Mucosa of descending colon (tissue), 3 donors: Measurements from ENCODE around the gene SDE2. TPM values are rescaled to one million over a fixed set of nuclear protein-coding genes. Genes with fewer than 3 reads are reported as not detected.

Experiments used
- ATAC-seq: fragments of 200-7000 bp; cut with Tn5 transposase; one replicate; pipeline ENCODE4 v1.9.1; 2020; ENCODE audit warnings: mild to moderate bottlenecking, moderate library complexity
- DNase-seq, 3 donors: peaks; one replicate each; pipeline ENCODE4 v3.0.0-alpha.2; 2020
- H3K36me3 ChIP-seq: fragments of 200-600 bp; one replicate; pipeline ENCODE4 v1.8.0; 2021; ENCODE audit warnings: low read depth, mild to moderate bottlenecking
- H3K4me1 ChIP-seq: fragments of 200-600 bp; one replicate; pipeline ENCODE4 v1.8.0; 2021; ENCODE audit warnings: low read depth, mild to moderate bottlenecking
- H3K4me3 ChIP-seq: fragments of 200-600 bp; one replicate; pipeline ENCODE4 v1.8.0; 2021; ENCODE audit warnings: mild to moderate bottlenecking
- H3K9me3 ChIP-seq: fragments of 200-600 bp; one replicate; pipeline ENCODE4 v1.8.0; 2021; ENCODE audit warnings: mild to moderate bottlenecking
- intact Hi-C, 2 donors: fragments of 100-400 bp; cut with DNase I in 1 of 2; cut with micrococcal nuclease in 1 of 2; formaldehyde crosslinking; loops; one replicate each; pipeline versions ENCODE4 v1.11.0 to v1.11.1; 2022; cut with DNase I, micrococcal nuclease
- total RNA-seq, 3 donors: library from RNA; stranded (reverse); fragmentation: NEBNext Ultra II Directional in 2 of 3; extraction: Animal tissue kit (Norgen Biotek cat#: 25700) in 2 of 3; gene quantifications; one replicate each; pipeline versions ENCODE4 v1.2.1 to v1.2.4, GENCODE V29; 2021 to 2023
- TF ChIP-seq, protein P1 (sequence below): fragments of 200-600 bp; IDR thresholded peaks from one replicate; pipeline ENCODE4 v1.8.0; 2022; ENCODE audit warnings: antibody characterized with exemption, mild to moderate bottlenecking
- donor health status: DM: no; HTN: no; CAD: no; lungs with moderate emphysema.
- donor health status: DM: no; HTN: no; CAD: no.
- donor health status: DM: no; HTN: yes; CAD: no.

Gene SDE2
- total RNA-seq, 3 donors from 2014 or later = 14.1 to 21.0 (median 15.0) TPM

DNA sequence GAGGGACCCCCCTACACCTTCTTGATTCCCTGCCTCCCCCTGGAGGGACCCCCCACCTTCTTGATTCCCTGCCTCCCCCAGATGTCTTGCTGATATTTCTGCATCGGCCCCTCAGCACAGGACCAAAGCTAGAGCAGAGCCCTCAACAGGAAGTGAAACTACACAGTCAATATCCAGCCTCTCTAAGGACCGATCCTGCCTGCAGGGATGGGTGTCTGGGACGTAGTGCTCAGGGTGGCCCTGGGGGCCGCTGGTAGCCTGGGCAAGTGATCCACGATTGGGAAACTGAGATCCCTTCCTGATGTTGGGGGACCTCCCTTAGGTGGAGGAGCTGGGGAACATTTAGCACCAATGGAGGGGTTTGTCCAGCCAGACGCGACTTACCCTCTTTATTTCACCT, 54.2 kb downstream of the SDE2 start:
- no peak overlapping the region for H3K4me3 ChIP-seq
- TF ChIP-seq, protein P1, sequence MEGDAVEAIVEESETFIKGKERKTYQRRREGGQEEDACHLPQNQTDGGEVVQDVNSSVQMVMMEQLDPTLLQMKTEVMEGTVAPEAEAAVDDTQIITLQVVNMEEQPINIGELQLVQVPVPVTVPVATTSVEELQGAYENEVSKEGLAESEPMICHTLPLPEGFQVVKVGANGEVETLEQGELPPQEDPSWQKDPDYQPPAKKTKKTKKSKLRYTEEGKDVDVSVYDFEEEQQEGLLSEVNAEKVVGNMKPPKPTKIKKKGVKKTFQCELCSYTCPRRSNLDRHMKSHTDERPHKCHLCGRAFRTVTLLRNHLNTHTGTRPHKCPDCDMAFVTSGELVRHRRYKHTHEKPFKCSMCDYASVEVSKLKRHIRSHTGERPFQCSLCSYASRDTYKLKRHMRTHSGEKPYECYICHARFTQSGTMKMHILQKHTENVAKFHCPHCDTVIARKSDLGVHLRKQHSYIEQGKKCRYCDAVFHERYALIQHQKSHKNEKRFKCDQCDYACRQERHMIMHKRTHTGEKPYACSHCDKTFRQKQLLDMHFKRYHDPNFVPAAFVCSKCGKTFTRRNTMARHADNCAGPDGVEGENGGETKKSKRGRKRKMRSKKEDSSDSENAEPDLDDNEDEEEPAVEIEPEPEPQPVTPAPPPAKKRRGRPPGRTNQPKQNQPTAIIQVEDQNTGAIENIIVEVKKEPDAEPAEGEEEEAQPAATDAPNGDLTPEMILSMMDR = no peak
- intact Hi-C loops = no loop called here
- DNase-seq = no peak
- ATAC-seq = peak; percentile 36
- H3K36me3 ChIP-seq = no peaks in the 10 kb centered on the region
- H3K9me3 ChIP-seq = no peaks in the 10 kb centered on the region
- no peaks in the 10 kb centered on the region for H3K4me1 ChIP-seq

DNA sequence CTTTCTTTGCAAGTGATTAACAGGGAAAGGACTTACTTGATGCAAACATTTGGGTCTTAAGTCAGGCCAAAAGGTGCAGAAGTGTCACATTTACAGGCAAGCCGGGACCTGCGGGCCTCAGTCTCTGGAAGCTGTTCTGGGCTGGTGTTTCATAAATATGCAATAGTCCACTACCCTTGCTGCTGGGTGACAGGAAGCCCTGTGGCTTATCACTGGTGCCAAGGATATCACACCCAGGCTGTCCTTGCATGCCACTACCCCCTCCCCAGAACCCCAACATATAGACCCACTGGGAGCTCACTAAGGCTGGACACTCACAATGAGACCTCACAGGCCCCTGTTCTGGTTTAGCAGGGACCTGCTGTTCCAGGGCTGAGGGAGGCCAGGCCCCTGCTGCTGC, 54.8 kb downstream of the SDE2 start:
- Histone ChIP-seq H3K4me1 (no peaks in the 10 kb centered on the region), H3K36me3 (no peaks in the 10 kb centered on the region), H3K4me3 (no peak overlapping the region), H3K9me3 (no peaks in the 10 kb centered on the region)
- DNase-seq (no peak), ATAC-seq (no peak)
- TF ChIP-seq, protein P1 = no peak
- intact Hi-C loops = no loop called here

DNA sequence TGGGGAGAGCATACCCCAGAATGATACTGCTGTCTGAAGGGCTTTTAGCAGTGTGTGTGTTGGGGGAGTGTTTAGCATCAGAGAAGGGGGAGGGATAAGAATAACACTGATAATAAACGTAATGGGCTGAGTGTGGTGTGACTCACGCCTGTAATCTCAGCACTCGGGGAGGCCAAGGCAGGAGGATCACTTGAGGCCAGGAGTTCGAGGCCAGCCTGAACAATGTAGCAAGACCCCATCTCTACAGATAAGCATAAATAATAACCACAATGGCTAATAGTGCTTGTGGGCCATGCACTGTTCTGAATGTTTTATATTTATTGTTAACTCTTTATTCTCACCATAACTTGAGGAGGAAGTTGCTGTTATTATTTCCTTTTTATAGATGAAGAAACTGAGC, 55.6 kb downstream of the SDE2 start:
- no peaks in the 10 kb centered on the region for H3K36me3 ChIP-seq
- no peak overlapping the region for H3K4me3 ChIP-seq
- H3K4me1 ChIP-seq = no peaks in the 10 kb centered on the region
- TF ChIP-seq, protein P1 = no peak
- intact Hi-C loops = no loop called here
- no peak for ATAC-seq
- H3K9me3 ChIP-seq = no peaks in the 10 kb centered on the region
- no peak for DNase-seq

DNA sequence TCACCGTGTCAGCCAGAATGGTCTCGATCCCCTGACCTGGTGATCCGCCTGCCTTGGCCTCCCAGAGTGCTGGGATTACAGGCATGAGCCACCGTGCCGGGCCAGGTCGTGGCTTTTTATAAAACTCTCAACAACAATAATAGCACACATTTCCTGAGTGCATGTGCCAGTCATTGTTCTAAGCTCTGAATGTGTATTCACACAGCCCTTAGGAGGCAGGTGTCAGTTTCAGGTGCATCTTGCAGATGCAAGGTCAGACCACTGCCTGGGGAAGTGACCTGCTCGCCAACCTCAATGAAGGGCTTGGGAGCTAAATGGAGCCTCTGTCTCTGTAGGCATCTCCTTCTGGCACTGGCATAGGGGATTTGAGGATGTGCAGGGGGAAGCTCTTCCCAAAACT, 56.6 kb downstream of the SDE2 start:
- no peaks in the 10 kb centered on the region for H3K36me3 ChIP-seq
- no peaks in the 10 kb centered on the region for H3K9me3 ChIP-seq
- TF ChIP-seq, protein P1 = no peak
- DNase-seq (no peak), ATAC-seq (peak; percentile 37)
- intact Hi-C loops = no loop called here
- no peak overlapping the region for H3K4me3 ChIP-seq
- no peaks in the 10 kb centered on the region for H3K4me1 ChIP-seq

DNA sequence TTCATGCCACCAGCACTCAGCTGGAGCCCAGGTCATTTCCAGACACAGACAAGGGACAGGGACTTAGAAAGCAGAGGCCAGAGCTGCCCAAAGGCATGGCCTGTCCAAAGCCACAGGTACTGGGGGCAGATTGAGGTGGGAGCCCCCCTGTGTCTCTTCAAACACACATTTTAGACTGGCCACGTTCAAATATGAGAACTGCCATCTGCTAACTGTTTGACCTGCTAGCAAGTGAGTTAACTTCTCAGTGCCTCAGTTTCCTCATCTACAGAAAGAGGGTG, 57.3 kb downstream of the SDE2 start:
- H3K36me3 ChIP-seq = no peaks in the 10 kb centered on the region
- no peaks in the 10 kb centered on the region for H3K4me1 ChIP-seq
- no peak for DNase-seq
- intact Hi-C loops = no loop called here
- ATAC-seq = no peak
- no peak overlapping the region for H3K4me3 ChIP-seq
- H3K9me3 ChIP-seq = no peaks in the 10 kb centered on the region
- TF ChIP-seq, protein P1 = no peak

DNA sequence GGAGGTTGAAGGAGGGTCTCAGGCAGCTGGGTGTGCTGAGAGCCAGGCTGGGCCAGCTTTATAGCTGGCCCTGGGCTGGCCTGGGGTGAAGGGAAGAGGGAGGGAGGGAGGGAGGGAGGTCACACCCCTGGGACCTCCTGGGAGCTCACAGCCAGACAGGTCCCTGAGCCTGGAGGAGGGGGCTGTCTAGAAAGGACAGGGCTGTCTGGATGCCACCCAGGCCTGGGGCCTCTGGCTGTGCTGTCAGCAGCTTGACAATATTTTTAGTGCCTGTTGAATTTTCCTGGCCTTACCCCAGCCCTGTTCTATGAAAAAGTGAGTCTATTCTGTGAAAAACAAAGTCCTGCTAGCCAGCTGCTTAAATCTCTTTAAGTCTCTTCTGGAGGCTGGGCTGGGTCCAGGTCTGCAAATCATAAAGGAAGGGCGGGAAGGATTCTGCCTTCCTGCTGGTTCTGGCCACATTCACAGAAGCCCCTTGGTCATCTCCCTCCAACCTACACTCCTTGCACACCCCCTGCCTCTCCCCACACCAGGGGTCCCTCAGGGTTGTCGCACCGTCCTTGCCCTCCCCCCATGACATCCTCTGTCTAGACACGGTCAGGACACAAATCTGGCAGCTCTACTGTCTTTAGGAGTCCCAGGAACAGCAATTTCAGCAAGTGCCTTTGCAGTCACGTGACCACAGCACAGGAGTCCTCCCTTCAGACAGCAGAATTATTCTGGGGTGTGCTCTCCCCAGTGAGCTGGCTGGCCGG, 57.8 kb downstream of the SDE2 start, which contains the start of gene LEFTY2:
TSS of gene LEFTY2 (minus strand) at position 34 of the 755 bp plus-strand sequence. CDS start 80 bp downstream, outside the sequence.
- no peak for ATAC-seq
- Histone ChIP-seq H3K4me3 (no peak within 1 kb of the TSS), H3K9me3 (no peaks in the 10 kb centered on the region), H3K36me3 (no peaks in the 10 kb centered on the region), H3K4me1 (no peaks in the 10 kb centered on the region)
- intact Hi-C loops = no loop called here
- TF ChIP-seq, protein P1 = no peak
- no peak for DNase-seq
